Neutrophil (primary cell): Measurements from ENCODE around the gene STX3.

Source experiments
- H3K27ac ChIP-seq: fragments of 200-600 bp; sonication (generic); 2 replicates; pipeline ENCODE4 v1.5.1; 2016; ENCODE audit warnings: mild to moderate bottlenecking, moderate library complexity
- H3K27me3 ChIP-seq: fragments of 200-600 bp; sonication (generic); 2 replicates; pipeline ENCODE4 v1.6.0; 2016; ENCODE audit warnings: mild to moderate bottlenecking
- H3K36me3 ChIP-seq: fragments of 200-600 bp; sonication (generic); 2 replicates; pipeline ENCODE4 v1.5.1; 2017
- H3K4me1 ChIP-seq, 2 experiments: fragments of 200-600 bp in 1 of 2; sonication (generic) in 1 of 2; 1 replicate in 1 of 2; 2 replicates in 1 of 2; pipeline versions ENCODE4 v1.5.1 to v1.6.1; 2013 to 2016; ENCODE audit warnings: low read depth in 1 of 2, low read length in 1 of 2, mild to moderate bottlenecking in 1 of 2, moderate library complexity in 1 of 2; ENCODE audit not compliant: control insufficient read depth in 1 of 2, insufficient read depth in 1 of 2
- H3K4me3 ChIP-seq, 2 experiments: fragments of 200-600 bp in 1 of 2; sonication (generic) in 1 of 2; 1 replicate in 1 of 2; 2 replicates in 1 of 2; pipeline ENCODE4 v1.5.1; 2013 to 2016; ENCODE audit warnings: low read depth in 1 of 2, low read length in 1 of 2, mild to moderate bottlenecking in 1 of 2, moderate library complexity in 1 of 2
- H3K9me3 ChIP-seq: fragments of 200-600 bp; sonication (generic); 2 replicates; pipeline ENCODE4 v1.5.1; 2016
- TF ChIP-seq, protein P1 (sequence below): fragments of 200-600 bp; sonication (generic); IDR thresholded peaks from 2 replicates; pipeline ENCODE4 v1.5.1; 2016; ENCODE audit warnings: antibody characterized with exemption

Gene STX3

DNA sequence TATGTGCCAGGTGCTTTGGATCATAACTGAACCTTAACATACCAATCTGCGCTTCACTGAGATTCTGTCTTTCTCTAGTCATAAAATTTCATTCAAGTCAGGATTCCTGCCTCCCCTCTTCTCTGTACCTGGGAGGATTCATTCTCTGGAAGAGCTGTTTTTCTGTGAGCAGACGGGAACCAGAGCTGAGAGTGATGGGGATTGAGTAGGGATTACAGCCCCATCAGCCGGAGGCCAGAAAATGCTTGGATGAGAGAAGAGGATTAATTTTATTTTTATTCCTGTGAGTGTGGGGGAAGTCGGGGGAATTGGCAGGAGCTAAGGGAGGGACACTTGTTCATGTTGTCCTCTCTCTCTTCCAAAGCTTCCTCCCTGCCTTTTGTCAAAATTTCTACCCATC is 4.7 kb downstream of the STX3 start:
- H3K27me3 ChIP-seq = no peaks in the 10 kb centered on the region
- TF ChIP-seq, protein P1, sequence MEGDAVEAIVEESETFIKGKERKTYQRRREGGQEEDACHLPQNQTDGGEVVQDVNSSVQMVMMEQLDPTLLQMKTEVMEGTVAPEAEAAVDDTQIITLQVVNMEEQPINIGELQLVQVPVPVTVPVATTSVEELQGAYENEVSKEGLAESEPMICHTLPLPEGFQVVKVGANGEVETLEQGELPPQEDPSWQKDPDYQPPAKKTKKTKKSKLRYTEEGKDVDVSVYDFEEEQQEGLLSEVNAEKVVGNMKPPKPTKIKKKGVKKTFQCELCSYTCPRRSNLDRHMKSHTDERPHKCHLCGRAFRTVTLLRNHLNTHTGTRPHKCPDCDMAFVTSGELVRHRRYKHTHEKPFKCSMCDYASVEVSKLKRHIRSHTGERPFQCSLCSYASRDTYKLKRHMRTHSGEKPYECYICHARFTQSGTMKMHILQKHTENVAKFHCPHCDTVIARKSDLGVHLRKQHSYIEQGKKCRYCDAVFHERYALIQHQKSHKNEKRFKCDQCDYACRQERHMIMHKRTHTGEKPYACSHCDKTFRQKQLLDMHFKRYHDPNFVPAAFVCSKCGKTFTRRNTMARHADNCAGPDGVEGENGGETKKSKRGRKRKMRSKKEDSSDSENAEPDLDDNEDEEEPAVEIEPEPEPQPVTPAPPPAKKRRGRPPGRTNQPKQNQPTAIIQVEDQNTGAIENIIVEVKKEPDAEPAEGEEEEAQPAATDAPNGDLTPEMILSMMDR = no peak
- peaks cover 30% of the 10 kb centered on the region for H3K36me3 ChIP-seq
- H3K4me1 ChIP-seq = peaks cover 83 to 90% of the 10 kb centered on the region in 2 experiments
- H3K4me3 ChIP-seq = no peak overlapping the region
- no peaks in the 10 kb centered on the region for H3K9me3 ChIP-seq
- peak overlapping the region; percentile 99 for H3K27ac ChIP-seq

- Histone ChIP-seq H3K4me1 (peaks cover 92 to 99% of the 10 kb centered on the region in 2 experiments), H3K27me3 (no peaks in the 10 kb centered on the region), H3K27ac (peak overlapping the region; percentile 78), H3K9me3 (no peaks in the 10 kb centered on the region), H3K36me3 (peaks cover 30% of the 10 kb centered on the region), H3K4me3 (no peak overlapping the region)
- TF ChIP-seq, protein P1 = no peak
These were observed 5.6 kb downstream of the STX3 start for GRCh38 chr11:59760771-59761170.

GRCh38 chr11:59761993-59762392 is 6.8 kb downstream of the STX3 start:
- peaks cover 98 to 100% of the 10 kb centered on the region in 2 experiments for H3K4me1 ChIP-seq
- TF ChIP-seq, protein P1 = no peak
- peak overlapping the region; percentile 78 for H3K27ac ChIP-seq
- H3K4me3 ChIP-seq = no peak overlapping the region
- peaks cover 30% of the 10 kb centered on the region for H3K36me3 ChIP-seq
- no peaks in the 10 kb centered on the region for H3K9me3 ChIP-seq
- H3K27me3 ChIP-seq = no peaks in the 10 kb centered on the region

DNA sequence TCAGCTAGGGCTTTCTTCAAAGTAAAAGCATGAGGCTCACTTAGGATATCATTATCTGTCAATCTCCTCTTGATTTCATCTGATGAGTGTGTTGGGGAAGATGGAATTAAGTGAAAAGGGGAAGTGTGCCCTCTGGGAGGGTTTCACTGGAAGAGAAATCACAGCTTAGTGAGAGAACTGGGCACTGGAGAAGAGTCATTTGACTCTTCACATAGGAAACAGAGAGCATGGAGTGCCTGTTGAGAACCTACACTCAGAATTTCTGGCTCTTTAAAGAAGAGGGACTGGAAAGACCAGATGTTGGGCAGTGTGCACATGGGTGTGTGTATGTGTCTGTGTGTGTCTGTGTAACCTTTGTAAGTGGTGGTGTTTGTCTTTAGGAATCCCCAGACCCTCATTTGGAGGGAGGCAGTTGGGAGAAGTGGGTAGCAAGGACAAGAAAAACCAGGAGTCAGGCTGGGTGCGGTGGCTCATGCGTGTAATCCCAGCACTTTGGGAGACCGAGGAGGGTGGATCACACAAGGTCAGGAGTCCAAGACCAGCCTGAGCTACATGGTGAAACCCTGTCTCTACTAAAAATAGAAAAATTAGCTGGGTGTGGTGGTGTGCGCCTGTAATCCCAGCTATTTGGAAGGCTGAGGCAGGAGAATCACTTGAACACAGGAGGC is 10.0 kb downstream of the STX3 start:
- H3K9me3 ChIP-seq = no peaks in the 10 kb centered on the region
- H3K4me3 ChIP-seq = peak overlapping the region in 1 of 2 experiments; percentile 38
- TF ChIP-seq, protein P1 = no peak
- H3K27ac ChIP-seq = peak overlapping the region; percentile 97
- H3K36me3 ChIP-seq = peaks cover 28% of the 10 kb centered on the region
- H3K4me1 ChIP-seq = peaks cover 99 to 100% of the 10 kb centered on the region in 2 experiments
- H3K27me3 ChIP-seq = no peaks in the 10 kb centered on the region

- TF ChIP-seq, protein P1 = no peak
- peaks cover 99% of the 10 kb centered on the region in 2 experiments for H3K4me1 ChIP-seq
These were observed 11.5 kb downstream of the STX3 start for GRCh38 chr11:59766542-59767224.

More at GRCh38 chr11:59766542-59767224, 11.5 kb downstream of the STX3 start:
- H3K9me3 ChIP-seq = no peaks in the 10 kb centered on the region
- no peaks in the 10 kb centered on the region for H3K27me3 ChIP-seq
- H3K4me3 ChIP-seq = peak overlapping the region; percentile 32 to 38
- peaks cover 17% of the 10 kb centered on the region for H3K36me3 ChIP-seq
- peak overlapping the region; percentile 97 for H3K27ac ChIP-seq
